Measurements from ENCODE around the gene CYP26B1.

CYP26B1 gene

DNA sequence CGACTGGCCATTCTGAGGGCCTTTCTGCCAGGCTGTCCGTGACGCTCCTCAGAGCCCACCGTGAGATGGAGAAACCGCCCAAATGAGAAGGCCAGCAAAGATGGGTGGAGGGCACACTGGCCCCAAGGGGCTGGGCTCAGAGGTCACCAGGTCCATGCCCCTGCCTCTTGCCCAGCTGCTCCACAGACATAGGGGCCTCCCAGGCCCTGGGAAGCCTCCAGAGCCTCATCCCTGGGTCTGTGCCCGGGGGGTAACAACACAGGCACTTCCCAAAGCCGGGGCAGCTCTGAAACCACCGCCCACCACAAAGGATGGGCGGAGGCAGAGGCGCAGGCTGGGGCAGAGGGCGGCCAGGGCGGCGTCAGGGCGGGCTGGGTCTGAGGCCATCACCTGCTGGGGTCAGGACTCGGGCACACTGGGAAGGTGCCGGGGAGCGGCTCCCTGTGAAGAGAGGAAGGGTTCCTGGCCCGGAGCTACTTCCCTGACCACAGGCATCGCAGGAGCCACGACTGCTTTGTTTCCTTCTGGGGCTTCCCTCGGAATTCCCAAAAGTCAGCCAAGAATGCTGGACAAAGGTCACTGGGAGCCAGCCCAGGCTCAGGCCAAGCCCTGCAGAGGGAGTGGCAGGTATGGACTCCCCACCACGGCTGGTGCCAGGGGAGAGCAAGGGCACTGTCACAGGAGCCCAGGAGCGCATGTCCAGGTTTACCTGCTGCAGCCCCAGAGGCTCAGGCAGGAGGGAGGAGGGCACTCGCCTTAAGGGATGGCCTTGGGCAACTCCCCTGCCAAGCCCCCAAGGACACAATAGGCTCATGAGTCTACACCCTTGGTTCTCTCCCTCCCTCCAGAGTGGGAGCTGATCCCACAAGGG lies 9.4 kb downstream of the CYP26B1 start:
- H3K4me3 ChIP-seq (ENCODE audit: low read length) = no peak overlapping the region
- DNase-seq (ENCODE audit: low read depth) = no peak
- TF ChIP-seq, protein P1, sequence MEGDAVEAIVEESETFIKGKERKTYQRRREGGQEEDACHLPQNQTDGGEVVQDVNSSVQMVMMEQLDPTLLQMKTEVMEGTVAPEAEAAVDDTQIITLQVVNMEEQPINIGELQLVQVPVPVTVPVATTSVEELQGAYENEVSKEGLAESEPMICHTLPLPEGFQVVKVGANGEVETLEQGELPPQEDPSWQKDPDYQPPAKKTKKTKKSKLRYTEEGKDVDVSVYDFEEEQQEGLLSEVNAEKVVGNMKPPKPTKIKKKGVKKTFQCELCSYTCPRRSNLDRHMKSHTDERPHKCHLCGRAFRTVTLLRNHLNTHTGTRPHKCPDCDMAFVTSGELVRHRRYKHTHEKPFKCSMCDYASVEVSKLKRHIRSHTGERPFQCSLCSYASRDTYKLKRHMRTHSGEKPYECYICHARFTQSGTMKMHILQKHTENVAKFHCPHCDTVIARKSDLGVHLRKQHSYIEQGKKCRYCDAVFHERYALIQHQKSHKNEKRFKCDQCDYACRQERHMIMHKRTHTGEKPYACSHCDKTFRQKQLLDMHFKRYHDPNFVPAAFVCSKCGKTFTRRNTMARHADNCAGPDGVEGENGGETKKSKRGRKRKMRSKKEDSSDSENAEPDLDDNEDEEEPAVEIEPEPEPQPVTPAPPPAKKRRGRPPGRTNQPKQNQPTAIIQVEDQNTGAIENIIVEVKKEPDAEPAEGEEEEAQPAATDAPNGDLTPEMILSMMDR (conservative IDR thresholded peaks at IDR 0.05; ENCODE audit: low read depth, low read length) = no peak

DNA sequence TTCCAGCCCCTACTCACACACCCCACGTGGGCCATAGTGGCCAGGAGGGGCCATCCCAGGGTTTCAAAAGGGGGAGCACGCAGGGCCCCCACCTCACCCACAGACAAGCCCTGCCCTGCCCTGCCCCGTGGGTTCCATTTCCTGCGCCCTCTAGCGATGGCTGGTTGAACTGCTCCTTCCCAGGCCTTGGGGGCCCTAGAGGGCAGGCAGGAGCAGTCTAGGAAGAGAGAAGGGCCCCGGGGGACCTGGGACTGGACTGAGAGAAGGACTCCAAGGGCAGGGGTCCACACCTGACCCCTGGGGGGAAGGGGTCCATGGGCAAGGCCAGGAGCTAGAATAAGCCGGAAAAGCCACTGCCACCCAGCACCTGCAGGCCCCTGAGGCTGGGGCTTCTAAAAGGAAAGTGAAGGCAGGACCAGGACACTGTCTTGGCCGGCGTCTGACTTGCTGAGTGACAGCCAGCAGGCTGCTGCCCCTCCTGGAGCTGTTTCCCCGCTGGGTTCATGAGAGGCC lies 10.1 kb downstream of the CYP26B1 start:
- TF ChIP-seq, protein P1 (conservative IDR thresholded peaks at IDR 0.05; ENCODE audit: low read depth, low read length) = peak; percentile 96
- H3K4me3 ChIP-seq (ENCODE audit: low read length) = no peak overlapping the region
- no peak for DNase-seq (ENCODE audit: low read depth)

DNA sequence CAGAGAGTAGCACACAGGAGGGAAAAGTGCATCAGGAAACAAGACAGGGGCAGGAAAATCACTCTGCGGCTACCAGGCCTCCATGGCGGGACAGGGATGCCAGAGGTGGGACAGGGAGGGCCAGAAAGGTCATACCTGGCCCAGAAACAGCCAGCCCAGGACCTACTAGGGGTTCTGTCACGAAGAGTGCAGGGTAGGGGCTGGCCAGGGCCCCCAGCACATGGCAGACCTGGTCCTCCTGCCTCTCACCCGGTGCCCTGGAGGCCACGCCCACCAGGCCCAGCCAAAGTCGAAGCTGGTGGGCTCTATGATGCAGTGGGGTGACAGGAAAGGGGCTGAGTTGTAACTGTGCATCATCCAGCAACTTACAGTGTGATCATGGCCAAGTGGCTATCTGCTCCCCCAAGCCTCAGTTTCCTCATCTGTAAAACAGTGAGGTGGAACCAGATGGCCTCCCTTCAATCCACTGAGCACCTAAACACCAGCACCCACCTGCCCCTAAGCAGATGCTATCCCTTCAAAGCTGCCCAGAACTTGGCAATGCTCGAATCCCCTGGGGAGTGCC lies 10.6 kb downstream of the CYP26B1 start:
- TF ChIP-seq, protein P1 (conservative IDR thresholded peaks at IDR 0.05; ENCODE audit: low read depth, low read length) = no peak
- DNase-seq (ENCODE audit: low read depth) = no peak
- H3K4me3 ChIP-seq (ENCODE audit: low read length) = no peak overlapping the region

DNA sequence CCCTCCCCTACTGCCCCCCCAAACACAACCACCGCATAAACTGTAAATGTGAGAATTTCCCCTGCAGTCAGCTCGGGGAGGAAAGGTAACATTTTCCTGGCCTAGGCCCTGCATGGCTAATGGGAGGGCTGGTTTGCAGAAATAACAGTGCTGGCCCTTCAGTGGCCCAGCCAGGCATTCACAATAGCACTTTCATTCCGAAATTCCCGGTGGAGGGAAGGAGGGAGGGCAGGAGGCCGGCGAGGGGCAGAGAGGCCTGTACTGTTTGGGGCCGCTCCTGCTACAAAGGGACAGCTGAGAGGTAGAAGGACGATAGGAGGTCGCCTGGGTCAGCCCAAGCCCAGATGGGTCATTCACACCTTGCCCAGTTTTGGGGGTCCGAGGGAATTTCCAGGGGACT lies 11.3 kb downstream of the CYP26B1 start:
- DNase-seq (ENCODE audit: low read depth) = no peak
- TF ChIP-seq, protein P1 (conservative IDR thresholded peaks at IDR 0.05; ENCODE audit: low read depth, low read length) = no peak
- H3K4me3 ChIP-seq (ENCODE audit: low read length) = no peak overlapping the region

DNA sequence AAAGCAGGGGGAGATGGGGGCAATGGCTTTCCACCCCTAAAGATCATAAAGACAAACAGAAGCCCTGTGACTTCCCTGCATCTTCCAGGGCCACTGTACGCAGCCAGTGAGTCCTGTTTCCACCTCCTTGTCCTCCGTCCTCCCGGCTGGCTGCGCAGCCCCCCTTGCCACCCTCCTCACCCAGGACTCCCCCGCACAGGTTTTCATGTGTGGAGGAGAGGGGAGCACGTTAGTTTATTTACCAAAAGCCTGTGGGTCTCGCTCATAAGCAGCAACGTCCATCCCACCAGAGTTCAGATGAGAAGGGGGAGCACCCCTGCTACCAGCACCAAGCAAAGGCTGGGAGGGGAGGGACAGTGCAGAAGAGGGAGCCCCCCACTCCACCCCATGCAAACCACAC lies 11.7 kb downstream of the CYP26B1 start:
- DNase-seq (ENCODE audit: low read depth) = no peak
- TF ChIP-seq, protein P1 (conservative IDR thresholded peaks at IDR 0.05; ENCODE audit: low read depth, low read length) = no peak
- H3K4me3 ChIP-seq (ENCODE audit: low read length) = no peak overlapping the region

DNA sequence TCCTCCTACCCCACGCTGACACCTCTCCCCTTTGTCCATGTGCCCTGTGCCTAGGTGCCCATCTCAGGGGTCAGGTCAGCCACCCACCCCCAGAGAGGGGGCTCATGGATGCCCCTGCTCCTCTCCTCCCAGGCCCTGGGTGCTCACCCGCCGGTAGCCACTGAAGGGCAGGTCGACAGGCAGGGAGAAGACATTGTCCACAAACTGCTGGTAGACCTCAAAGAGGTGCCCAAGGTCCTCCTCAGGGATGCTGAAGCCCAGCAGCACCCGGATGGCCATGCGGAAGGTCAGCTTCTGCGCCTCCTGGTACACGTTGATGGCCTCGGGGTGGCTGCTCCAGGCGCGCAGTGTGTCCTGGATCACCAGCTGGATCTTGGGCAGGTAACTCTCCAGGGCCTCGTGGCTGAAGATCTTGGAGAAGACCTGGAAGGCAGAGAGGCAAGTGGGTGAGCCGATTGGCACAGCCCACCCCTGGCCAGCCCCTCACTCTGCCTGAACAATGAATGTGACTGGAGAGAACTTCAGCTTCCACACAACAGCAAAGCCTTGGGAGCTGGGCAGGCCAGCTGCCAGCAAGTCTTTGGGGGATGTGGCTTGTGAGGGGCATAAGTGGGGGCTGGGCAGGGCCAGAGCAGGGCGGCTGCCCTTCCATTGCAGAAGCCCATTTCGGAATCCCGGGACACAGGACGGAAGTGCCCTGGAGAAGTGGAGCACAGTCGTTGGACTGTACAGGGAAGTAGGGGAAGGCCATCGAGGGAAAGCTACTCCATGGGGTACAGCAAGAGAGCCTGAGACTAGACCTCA lies 12.5 kb downstream of the CYP26B1 start:
- DNase-seq (ENCODE audit: low read depth) = no peak
- TF ChIP-seq, protein P1 (conservative IDR thresholded peaks at IDR 0.05; ENCODE audit: low read depth, low read length) = no peak

More for the DNA sequence above, 12.5 kb downstream of the CYP26B1 start:
- no peak overlapping the region for H3K4me3 ChIP-seq (ENCODE audit: low read length)
